SK-MEL-5 (cell line): ENCODE results near the gene RESP18. TPM values are rescaled to one million over a fixed set of nuclear protein-coding genes. Genes with fewer than 3 reads are reported as not detected.
"Not testable (repeated sequence)": the region's sequence is repeated elsewhere in the genome, so short reads cannot be mapped to it uniquely, and the experiment has no call there.

Experiments
- DNase-seq: peaks from one replicate; pipeline ENCODE4 v3.0.0-alpha.2; 2016; ENCODE audit warnings: low read depth, low spot score
- in situ Hi-C: cut with HindIII; loops from 2 replicates; pipeline ENCODE4 v1.10.0; 2016; ENCODE audit warnings: low sequenced_read_pairs, high pct_unique_total_duplicates, low pct_unique_long_range_greater_than_20kb
- total RNA-seq: library from RNA; depleted of rRNA; stranded (reverse); fragments of >200 nt; shearing (Covaris generic); gene quantifications from 2 replicates; pipeline ENCODE4 v1.2.3, GENCODE V29; 2014

RESP18 gene
- total RNA-seq, 1 experiment from 2014 or later: not detected

- in situ Hi-C loops: no loop called here
- DNase-seq: no peak
Observed at GRCh38 chr2:219334076-219334475, 1.5 kb upstream of the RESP18 start.

GRCh38 chr2:219331560-219332213 lies 857 bp downstream of the RESP18 start:
- in situ Hi-C loops: no loop called here
- DNase-seq: no peak

DNA sequence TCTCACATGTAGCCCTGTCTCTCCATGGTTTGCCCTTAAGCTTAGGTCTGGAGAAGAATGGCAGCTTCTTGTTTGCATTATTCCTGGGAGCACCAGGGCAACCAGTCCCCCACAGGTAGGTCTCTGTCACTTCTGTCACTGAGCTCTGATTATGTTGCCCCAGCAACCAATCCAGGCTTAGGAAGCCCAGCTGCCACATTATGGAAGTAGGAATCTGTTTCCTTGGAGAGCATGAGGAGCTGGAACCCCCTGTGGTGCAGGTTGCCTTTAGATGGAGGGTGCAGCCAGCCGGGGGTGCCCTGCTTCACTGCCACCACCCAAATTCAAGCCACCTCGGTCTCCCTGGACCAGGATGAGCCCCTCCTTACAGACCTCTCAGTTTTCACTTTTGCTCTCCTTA lies 4.8 kb downstream of the RESP18 start:
- DNase-seq: no peak
- in situ Hi-C loops: no loop called here

DNA sequence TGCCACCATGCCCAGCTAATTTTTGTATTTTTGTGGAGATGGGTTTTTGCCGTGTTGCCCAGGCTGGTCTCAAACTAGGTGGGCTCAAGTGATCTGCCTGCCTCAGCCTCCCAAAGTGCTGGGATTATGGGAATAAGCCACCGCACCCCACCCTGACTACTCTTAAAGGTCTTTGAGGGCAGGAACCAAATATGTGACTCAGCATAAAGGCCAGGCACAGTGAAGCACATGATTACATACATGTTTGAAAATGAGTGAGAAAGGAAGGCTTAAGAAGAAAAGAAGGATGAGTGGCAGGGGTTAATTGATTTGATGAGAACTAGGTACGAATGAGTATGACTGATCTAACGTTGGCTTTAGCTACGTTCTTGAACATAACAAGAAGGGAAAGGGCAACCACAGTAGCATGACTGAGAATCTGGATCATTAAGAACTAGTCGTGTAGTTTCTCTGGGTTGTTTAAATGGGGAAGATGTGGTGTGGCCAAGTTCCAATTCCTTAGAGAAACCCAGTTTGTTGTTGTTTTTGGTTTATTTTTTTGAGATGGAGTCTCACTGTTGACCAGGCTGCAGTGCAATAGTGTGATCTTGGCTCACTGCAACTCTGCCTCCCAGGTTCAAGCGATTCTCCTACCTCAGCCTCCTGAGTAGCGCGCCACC lies 6.8 kb downstream of the RESP18 start:
- in situ Hi-C loops: no loop called here

GRCh38 chr2:219325136-219325535 lies 7.4 kb downstream of the RESP18 start:
- no peak for DNase-seq
- in situ Hi-C loops: no loop called here

More for the DNA sequence above, 6.8 kb downstream of the RESP18 start:
- DNase-seq: no peak

- in situ Hi-C loops: no loop called here
- DNase-seq: no peak
Observed at GRCh38 chr2:219323434-219323833, 9.1 kb downstream of the RESP18 start.

DNA sequence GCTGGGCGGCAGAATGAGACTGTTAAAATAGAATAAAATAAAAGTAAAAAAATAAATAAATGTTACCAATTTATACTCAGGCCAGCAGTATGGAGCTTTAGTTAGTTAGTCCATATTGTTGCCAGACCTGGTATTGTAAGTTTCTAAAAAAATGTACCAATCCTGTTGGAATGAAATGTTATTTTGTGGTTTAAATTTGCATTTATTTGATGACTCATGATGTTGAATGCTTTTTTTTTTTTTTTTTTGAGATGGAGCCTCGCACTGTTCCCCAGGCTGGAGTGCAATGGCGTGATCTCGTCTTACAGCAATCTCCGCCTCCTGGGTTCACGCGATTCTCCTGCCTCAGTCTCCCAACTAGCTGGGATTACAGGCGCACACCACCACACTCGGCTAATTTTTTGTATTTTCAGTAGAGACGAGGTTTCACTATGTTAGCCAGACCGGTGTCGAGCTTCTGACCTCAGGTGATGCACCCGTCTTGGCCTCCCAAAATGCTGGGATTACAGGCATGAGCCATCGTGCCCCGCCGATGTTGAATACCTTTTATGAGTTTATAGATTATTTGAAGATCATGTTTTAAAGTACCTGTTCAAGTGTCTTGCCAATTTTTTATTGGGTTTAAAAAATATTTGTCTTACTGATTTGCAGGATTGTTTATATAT lies 17.6 kb downstream of the RESP18 start:
- no peak for DNase-seq
- in situ Hi-C loops: no loop called here

- in situ Hi-C loops, DNase-seq: not testable (repeated sequence)
Observed at GRCh38 chr2:219312683-219313263, 19.8 kb downstream of the RESP18 start.

- no peak for DNase-seq
- in situ Hi-C loops: no loop called here
Observed at GRCh38 chr2:219309278-219309677, 23.3 kb downstream of the RESP18 start, which contains the start of gene PTPRN. PTPRN (minus strand) TSS chr2:219309401; CDS start chr2:219309332, 69 bp downstream.

- in situ Hi-C loops: no loop called here
Observed at GRCh38 chr2:219308142-219309101, 24.1 kb downstream of the RESP18 start.

GRCh38 chr2:219306047-219306446 lies 26.5 kb downstream of the RESP18 start:
- no peak for DNase-seq

More at GRCh38 chr2:219308142-219309101, 24.1 kb downstream of the RESP18 start:
- peak; percentile 60 for DNase-seq

GRCh38 chr2:219304223-219304622 lies 28.3 kb downstream of the RESP18 start:
- DNase-seq: no peak
- in situ Hi-C loops: no loop called here

More at GRCh38 chr2:219306047-219306446, 26.5 kb downstream of the RESP18 start:
- in situ Hi-C loops: no loop called here

DNA sequence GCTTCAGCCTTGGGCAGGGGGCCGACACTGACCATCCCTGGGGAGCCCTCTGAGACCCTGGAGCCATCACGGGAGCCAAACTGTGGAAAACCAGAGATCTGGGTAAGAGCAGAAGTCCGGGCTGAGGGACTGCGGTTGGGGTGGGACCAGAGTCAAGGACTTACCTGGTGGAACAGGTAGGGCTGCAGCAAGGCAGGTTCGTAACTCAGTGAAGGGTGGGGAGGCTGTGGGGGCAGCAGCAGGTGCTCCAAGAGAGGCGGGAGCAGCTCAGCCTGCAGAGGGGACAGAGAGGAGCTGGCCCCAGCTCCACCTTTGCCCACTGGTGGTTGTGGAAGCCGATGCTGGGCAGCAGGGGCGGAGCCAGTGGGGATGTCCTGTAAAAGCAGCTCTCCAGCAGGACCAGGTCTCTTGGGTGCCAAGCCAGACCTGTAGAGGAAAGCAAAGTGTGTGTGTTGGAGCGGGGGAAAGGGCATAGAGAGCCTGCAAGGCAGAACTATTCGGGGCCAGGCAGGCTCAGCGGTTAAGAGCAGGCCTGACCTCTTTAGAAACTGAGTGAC lies 30.1 kb downstream of the RESP18 start:
- in situ Hi-C loops: no loop called here
- no peak for DNase-seq

GRCh38 chr2:219300022-219300421 lies 32.5 kb downstream of the RESP18 start:
- in situ Hi-C loops: no loop called here
- no peak for DNase-seq

GRCh38 chr2:219299372-219299760 lies 33.2 kb downstream of the RESP18 start:
- in situ Hi-C loops: no loop called here
- DNase-seq: no peak

DNA sequence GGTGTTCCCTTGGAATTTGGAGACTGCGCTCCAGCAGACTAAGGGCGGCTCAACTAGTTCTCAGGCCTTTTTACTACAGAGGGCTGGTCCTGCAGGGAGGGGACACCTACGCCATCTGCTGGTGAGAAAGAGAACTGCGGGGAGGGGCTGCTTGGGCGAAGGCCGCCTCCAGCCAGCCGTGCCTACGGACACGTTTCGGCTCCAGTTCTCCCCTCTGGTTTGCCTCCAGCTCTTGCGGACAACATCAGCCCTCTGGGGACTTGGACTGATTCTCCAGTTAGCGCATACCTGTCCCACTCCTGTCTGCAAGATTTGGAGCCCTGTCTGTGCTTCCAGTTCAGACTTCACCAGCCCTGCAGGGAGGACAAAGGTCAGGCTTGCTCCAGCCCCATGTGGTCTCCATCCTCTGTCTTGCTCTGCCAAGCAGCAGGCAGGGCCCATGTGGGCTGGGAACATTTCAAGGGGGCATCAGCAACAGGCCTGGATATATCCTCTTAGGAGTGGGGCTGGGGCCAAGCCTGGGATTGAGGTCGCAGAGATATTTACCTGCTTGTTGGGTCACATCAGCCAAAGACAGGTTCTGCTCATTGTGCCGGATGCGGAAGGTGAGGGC lies 33.7 kb downstream of the RESP18 start:
- in situ Hi-C loops: no loop called here
- DNase-seq: peak; percentile 77
